ENCODE results near the gene BAG1.

BAG1 gene

DNA sequence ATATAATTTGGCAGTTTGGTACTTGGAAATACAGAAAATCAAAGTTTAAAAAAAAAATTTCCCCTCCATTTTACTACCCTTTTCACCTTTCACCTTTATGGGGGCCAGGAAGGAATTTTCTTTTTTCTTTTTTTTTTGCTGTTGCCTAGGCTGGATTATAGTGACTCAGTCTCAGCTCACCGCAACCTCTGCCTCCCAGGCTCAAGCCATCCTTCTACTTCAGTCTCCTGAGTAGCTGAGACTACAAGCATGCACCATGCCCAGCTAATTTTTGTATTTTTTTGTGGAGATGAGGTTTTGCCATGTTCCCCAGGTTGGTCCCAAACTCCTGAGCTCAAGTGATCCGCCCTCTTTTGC lies 9.4 kb upstream of the BAG1 start:
- TF ChIP-seq GABPA (IDR thresholded peaks at IDR 0.05; ENCODE audit: low read depth), result no peak
- TF ChIP-seq, protein P1, sequence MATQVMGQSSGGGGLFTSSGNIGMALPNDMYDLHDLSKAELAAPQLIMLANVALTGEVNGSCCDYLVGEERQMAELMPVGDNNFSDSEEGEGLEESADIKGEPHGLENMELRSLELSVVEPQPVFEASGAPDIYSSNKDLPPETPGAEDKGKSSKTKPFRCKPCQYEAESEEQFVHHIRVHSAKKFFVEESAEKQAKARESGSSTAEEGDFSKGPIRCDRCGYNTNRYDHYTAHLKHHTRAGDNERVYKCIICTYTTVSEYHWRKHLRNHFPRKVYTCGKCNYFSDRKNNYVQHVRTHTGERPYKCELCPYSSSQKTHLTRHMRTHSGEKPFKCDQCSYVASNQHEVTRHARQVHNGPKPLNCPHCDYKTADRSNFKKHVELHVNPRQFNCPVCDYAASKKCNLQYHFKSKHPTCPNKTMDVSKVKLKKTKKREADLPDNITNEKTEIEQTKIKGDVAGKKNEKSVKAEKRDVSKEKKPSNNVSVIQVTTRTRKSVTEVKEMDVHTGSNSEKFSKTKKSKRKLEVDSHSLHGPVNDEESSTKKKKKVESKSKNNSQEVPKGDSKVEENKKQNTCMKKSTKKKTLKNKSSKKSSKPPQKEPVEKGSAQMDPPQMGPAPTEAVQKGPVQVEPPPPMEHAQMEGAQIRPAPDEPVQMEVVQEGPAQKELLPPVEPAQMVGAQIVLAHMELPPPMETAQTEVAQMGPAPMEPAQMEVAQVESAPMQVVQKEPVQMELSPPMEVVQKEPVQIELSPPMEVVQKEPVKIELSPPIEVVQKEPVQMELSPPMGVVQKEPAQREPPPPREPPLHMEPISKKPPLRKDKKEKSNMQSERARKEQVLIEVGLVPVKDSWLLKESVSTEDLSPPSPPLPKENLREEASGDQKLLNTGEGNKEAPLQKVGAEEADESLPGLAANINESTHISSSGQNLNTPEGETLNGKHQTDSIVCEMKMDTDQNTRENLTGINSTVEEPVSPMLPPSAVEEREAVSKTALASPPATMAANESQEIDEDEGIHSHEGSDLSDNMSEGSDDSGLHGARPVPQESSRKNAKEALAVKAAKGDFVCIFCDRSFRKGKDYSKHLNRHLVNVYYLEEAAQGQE (IDR thresholded peaks at IDR 0.05; ENCODE audit: insufficient replicate concordance, low read depth), result no peak
- no peak for TF ChIP-seq POLR2AphosphoS5 (IDR thresholded peaks at IDR 0.05; ENCODE audit: low read depth)
- TF ChIP-seq, protein P2, sequence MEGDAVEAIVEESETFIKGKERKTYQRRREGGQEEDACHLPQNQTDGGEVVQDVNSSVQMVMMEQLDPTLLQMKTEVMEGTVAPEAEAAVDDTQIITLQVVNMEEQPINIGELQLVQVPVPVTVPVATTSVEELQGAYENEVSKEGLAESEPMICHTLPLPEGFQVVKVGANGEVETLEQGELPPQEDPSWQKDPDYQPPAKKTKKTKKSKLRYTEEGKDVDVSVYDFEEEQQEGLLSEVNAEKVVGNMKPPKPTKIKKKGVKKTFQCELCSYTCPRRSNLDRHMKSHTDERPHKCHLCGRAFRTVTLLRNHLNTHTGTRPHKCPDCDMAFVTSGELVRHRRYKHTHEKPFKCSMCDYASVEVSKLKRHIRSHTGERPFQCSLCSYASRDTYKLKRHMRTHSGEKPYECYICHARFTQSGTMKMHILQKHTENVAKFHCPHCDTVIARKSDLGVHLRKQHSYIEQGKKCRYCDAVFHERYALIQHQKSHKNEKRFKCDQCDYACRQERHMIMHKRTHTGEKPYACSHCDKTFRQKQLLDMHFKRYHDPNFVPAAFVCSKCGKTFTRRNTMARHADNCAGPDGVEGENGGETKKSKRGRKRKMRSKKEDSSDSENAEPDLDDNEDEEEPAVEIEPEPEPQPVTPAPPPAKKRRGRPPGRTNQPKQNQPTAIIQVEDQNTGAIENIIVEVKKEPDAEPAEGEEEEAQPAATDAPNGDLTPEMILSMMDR (IDR thresholded peaks at IDR 0.05; ENCODE audit: insufficient read depth, low read length), result no peak
- no peak for DNase-seq (ENCODE audit: low read depth in 1 of 2, low spot score in 1 of 2)
- H3K4me3 ChIP-seq (replicated peaks; ENCODE audit: insufficient read depth, low read length), result no peak overlapping the region
- no peak overlapping the region for H3K27ac ChIP-seq (replicated peaks)
- H3K27me3 ChIP-seq (ENCODE audit: insufficient read depth, poor library complexity, severe bottlenecking), result no peaks in the 10 kb centered on the region

DNA sequence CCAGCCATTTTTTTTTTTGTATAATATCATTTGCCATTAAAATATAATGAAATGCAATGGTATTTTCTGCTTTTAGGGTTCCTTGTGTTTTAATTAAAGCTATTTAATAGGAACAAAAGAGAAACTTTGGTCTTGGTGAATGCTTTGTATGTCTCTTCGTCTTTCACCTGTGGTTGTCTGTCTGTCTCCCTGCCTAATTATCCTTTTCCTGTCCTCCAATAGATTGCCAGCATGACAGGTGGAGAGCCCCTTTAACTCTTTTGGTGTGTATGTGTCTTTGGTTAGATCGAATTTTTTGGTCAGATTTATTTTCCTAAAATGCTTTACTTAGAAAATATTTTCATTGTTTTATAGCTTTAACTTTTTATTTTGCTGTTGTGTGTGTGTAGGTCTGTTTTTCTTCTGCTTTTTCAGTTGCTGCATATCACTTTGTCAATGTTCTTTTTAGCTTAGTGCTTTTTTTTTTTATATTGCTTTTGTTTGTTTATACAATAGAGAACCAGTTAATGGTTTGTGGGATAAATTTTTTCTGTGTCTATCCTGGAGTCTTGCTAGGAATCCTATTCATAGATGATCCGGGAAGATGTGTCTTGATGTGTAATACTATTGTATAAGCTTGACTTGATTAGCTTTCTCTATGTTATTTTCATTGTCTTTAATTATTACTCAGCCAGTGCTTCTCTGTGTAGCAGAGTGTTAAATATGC lies 8.9 kb upstream of the BAG1 start:
- no peak for DNase-seq (ENCODE audit: low read depth in 1 of 2, low spot score in 1 of 2)
- TF ChIP-seq POLR2AphosphoS5 (IDR thresholded peaks at IDR 0.05; ENCODE audit: low read depth) (no peak), SPI1 (IDR thresholded peaks at IDR 0.05; ENCODE audit: borderline replicate concordance, low read depth) (no peak), GABPA (IDR thresholded peaks at IDR 0.05; ENCODE audit: low read depth) (no peak)
- TF ChIP-seq, protein P1 (IDR thresholded peaks at IDR 0.05; ENCODE audit: insufficient replicate concordance, low read depth), result no peak
- TF ChIP-seq, protein P2 (IDR thresholded peaks at IDR 0.05; ENCODE audit: insufficient read depth, low read length), result no peak
- no peaks in the 10 kb centered on the region for H3K27me3 ChIP-seq (ENCODE audit: insufficient read depth, poor library complexity, severe bottlenecking)
- no peak overlapping the region for H3K4me3 ChIP-seq (replicated peaks; ENCODE audit: insufficient read depth, low read length)
- H3K27ac ChIP-seq (replicated peaks), result no peak overlapping the region

DNA sequence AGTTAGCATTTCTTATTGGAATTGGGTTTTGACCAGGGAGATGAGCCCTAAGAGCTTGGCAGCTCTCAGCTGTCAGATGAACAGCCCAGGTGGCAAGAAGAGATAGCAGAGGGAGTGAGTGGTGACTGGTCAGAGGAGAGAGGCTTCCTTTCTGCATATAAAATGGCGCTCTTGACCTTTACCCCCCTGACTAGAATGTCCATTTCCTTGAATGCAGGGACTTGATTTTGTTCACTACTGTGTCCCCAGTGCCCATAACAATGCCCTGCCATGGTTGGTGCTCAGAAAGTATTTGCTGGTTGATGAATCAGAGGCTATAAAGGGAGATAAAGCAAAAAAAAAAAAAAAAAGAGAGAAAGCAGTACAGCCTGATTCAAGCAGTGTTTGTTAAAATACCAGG lies 7.6 kb upstream of the BAG1 start:
- Histone ChIP-seq H3K4me3 (replicated peaks; ENCODE audit: insufficient read depth, low read length) (no peak overlapping the region), H3K27ac (replicated peaks) (no peak overlapping the region), H3K27me3 (ENCODE audit: insufficient read depth, poor library complexity, severe bottlenecking) (no peaks in the 10 kb centered on the region)
- no peak for DNase-seq (ENCODE audit: low read depth in 1 of 2, low spot score in 1 of 2)
- TF ChIP-seq, protein P2 (IDR thresholded peaks at IDR 0.05; ENCODE audit: insufficient read depth, low read length), result no peak
- TF ChIP-seq SPI1 (IDR thresholded peaks at IDR 0.05; ENCODE audit: borderline replicate concordance, low read depth) (no peak), POLR2AphosphoS5 (IDR thresholded peaks at IDR 0.05; ENCODE audit: low read depth) (no peak), GABPA (IDR thresholded peaks at IDR 0.05; ENCODE audit: low read depth) (no peak)
- TF ChIP-seq, protein P1 (IDR thresholded peaks at IDR 0.05; ENCODE audit: insufficient replicate concordance, low read depth), result no peak

Measured in HL-60 (cell line).